Activated CD4-positive, CD25-positive, alpha-beta regulatory T cell treated with anti-CD3 and anti-CD28 coated beads, Interleukin-2, amount 50 U/mL, for 16 hours (primary cell): ENCODE data around the gene DPP4.
"Not testable (repeated sequence)": the region's sequence is repeated elsewhere in the genome, so short reads cannot be mapped to it uniquely, and the experiment has no call there.

ENCODE experiments used
- DNase-seq: peaks from one replicate; pipeline ENCODE4 v3.0.0-alpha.2; 2020; ENCODE audit warnings: low read depth, low spot score

Gene DPP4

GRCh38 chr2:161988589-161988988 is 85.4 kb downstream of the DPP4 start:
- no peak for DNase-seq

- no peak for DNase-seq
Measured at GRCh38 chr2:161987311-161987710, 86.7 kb downstream of the DPP4 start.

- DNase-seq = no peak
Measured at GRCh38 chr2:161983866-161984265, 90.1 kb downstream of the DPP4 start.

GRCh38 chr2:161983331-161983651 is 90.7 kb downstream of the DPP4 start:
- DNase-seq = no peak

- no peak for DNase-seq
Measured at GRCh38 chr2:161982548-161983330, 91.3 kb downstream of the DPP4 start.

GRCh38 chr2:161981679-161982250 is 92.2 kb downstream of the DPP4 start:
- DNase-seq = no peak

- no peak for DNase-seq
Measured at GRCh38 chr2:161980976-161981375, 93.0 kb downstream of the DPP4 start.

GRCh38 chr2:161979490-161979889 is 94.5 kb downstream of the DPP4 start:
- DNase-seq = no peak

GRCh38 chr2:161977926-161978325 is 96.1 kb downstream of the DPP4 start:
- DNase-seq = not testable (repeated sequence)

- no peak for DNase-seq
Measured at GRCh38 chr2:161976917-161977316, 97.1 kb downstream of the DPP4 start.

- no peak for DNase-seq
Measured at GRCh38 chr2:161976295-161976694, 97.7 kb downstream of the DPP4 start.

GRCh38 chr2:161975813-161976160 is 98.2 kb downstream of the DPP4 start:
- DNase-seq = no peak

- no peak for DNase-seq
Measured at GRCh38 chr2:161975062-161975812, 98.8 kb downstream of the DPP4 start.

GRCh38 chr2:161974461-161974860 is 99.6 kb downstream of the DPP4 start:
- DNase-seq = no peak

GRCh38 chr2:161972866-161973265 is 101.1 kb downstream of the DPP4 start:
- DNase-seq = no peak

- no peak for DNase-seq
Measured at GRCh38 chr2:161972232-161972631, 101.8 kb downstream of the DPP4 start.

- no peak for DNase-seq
Measured at GRCh38 chr2:161971551-161971950, 102.5 kb downstream of the DPP4 start.

- no peak for DNase-seq
Measured at GRCh38 chr2:161969159-161969558, 104.9 kb downstream of the DPP4 start.

- no peak for DNase-seq
Measured at GRCh38 chr2:161965994-161966393, 108.0 kb downstream of the DPP4 start.

GRCh38 chr2:161964160-161964559 is 109.9 kb downstream of the DPP4 start:
- no peak for DNase-seq

- DNase-seq = no peak
Measured at GRCh38 chr2:161962160-161962559, 111.9 kb downstream of the DPP4 start.

- no peak for DNase-seq
Measured at GRCh38 chr2:161961061-161961460, 113.0 kb downstream of the DPP4 start.

GRCh38 chr2:161956738-161957137 is 117.3 kb downstream of the DPP4 start:
- no peak for DNase-seq
